AG09319 (cell line): ENCODE data around the gene PDE4DIP.
"Not testable (repeated sequence)": the region's sequence is repeated elsewhere in the genome, so short reads cannot be mapped to it uniquely, and the experiment has no call there.

Source experiments
- DNase-seq: peaks from one replicate; pipeline ENCODE4 v3.0.0-alpha.2; 2010; ENCODE audit warnings: low read depth; ENCODE audit errors: extremely low read depth

PDE4DIP gene

DNA sequence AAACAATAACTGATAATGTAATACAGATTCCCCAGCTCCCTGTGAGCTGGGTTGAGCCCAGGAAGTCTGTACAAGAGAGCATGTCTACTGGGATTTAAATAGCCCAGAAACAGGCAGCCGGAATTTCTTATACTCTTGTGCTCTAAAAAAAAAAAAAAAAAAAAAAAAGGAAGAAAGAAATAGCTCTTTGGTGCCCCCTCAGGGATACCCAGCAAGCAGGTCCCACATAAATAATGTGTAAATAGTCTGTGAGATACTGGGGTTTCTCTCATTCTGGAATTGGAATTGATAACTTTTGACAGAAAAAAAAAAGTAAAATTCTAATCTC, 25.4 kb downstream of the PDE4DIP start:
- not testable (repeated sequence) for DNase-seq

DNA sequence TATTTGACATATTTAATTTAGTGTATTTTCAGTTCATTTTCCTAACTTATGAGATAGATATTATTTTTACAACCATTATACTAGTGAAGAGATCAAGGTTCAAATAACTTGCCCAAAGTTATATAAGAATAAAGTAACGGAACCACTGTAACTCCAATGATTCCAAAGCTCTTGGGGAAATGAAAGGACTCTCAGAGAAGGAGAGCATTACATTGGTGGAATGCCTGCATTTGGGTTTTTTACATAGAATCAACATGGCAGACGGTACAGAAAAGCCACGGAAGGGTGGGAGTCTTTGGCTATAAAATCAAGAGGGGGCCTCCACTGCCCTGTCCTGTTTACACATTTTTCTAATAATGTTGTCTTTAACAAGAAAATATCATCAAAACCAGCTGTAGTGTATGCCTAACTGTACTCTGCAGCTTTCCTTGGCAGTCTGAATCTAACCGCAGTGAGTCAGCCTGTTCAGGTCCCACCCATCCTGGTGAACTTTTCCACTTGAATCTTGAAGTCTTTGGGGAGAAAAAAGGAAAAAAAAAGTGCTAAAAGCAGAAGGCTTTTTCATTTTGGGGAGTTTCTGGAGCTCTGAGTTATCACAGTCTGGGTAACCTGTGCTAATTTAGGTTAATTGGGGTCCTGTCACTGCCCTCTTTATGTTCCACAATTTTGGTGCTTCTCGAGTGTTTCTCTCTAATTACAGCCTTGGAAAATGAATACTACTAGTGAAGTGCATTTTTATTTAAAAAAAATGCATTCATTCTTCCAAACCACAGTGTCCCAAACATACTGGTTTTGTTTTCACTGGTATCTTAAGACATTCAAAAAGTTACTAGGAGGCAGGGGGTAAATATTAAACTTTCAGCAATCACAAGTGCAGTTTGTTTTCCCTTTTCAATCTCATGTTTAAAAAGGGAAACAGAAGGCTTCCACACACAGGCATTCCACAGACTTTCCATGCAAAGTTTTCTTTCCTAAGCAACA, 30.5 kb downstream of the PDE4DIP start:
- DNase-seq, result not testable (repeated sequence)

DNA sequence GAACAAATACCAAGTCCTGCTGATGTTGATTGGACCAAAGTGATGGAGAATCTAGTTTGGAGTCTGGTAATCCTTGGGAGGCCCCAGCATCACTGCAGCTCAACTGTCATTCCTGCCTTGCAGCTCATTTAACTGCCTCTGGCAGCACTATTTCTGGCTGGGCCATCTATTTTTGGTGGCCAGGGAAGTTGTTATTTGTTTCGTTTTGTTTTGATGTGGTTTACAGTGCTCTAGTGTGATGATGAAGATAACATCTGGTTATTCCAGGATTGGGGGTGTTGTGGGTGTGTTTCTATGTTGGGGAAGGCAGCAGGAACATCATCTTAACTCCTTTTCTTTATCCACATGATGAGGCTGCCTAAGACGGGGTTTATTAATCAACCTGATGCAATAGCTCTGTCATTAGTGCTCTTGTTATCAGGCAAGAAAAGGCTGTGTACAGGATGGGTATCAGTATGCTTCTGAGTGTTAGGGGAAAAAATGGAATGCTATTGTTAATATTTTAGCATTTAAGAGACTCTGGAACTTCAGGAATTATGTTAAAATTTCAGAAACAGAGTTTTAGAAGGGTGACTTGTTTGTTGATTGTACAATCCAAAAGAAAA, 35.7 kb downstream of the PDE4DIP start:
- not testable (repeated sequence) for DNase-seq

- DNase-seq, result not testable (repeated sequence)
Observed at GRCh38 chr1:148881261-148881660, 37.0 kb downstream of the PDE4DIP start.

DNA sequence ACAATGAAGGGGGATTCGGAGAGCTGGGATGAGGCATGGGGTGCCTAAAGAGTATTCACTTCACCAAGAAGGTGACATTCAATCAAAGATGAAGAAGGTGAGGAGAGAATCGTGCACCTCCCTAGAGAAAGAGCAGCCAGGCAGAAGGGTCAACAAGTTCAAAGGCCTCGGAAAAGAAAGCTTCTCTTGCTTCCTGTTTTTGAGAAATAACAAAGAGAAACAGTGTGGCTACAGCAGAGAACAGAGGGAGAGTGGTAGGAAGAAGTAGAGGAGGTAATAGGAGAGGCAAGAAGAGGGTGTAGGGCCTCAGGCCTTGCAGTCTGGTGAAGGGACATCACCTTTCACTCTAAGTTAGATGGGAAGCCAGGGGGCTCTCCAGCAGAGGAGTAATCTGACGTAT, 41.0 kb downstream of the PDE4DIP start:
- DNase-seq, result not testable (repeated sequence)

- DNase-seq, result not testable (repeated sequence)
Observed at GRCh38 chr1:148886293-148886692, 42.1 kb downstream of the PDE4DIP start.

- DNase-seq, result not testable (repeated sequence)
Observed at GRCh38 chr1:148888597-148888996, 44.4 kb downstream of the PDE4DIP start.

GRCh38 chr1:148889267-148890074, 45.2 kb downstream of the PDE4DIP start:
- DNase-seq, result not testable (repeated sequence)

- DNase-seq, result not testable (repeated sequence)
Observed at GRCh38 chr1:148890075-148890568, 45.9 kb downstream of the PDE4DIP start.

DNA sequence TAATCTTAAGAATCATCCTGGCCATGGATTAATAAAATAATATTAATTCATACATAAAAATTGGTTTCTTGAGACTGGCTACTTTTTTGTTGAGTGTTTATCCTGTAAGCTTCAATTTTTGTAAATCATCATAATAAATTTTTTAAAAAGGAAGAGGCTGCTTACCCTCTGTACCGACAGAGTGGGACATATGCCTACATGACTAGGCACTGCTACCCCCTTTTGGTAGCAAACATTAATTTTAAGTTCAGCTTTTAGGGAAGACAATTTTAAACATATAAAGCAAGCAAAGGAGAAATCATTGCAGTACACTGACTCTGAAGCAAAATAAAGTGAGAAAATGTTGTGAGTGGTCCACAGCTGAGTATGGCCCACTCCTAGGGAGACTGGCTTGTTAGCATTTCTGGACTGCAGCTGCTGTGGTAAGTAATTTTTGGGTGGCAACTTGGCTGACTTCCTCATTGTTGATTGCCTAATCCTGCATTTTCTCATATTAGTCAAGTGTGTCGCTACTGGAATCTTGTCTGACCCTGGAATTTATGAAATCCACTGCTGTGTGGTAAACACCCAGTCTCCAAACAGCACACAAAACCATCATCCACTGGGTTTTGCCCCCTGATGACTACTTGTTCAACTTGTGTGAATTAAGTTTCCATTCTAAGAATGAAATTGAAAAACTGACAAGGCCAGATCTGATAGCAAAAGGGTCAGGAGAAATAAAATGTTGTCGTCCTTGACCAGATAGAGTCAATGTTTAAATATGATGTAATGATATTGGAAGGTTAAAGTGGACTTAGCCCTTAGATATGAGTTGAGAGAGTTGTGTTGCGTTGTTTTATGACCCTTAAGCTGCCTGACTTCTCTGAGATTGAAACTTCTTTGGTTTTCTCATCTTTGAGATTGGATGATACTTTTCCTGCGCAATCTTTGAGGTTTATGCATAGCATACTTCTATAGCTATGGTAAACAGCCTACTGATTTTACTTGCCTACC, 50.4 kb downstream of the PDE4DIP start:
- DNase-seq, result not testable (repeated sequence)

- not testable (repeated sequence) for DNase-seq
Observed at GRCh38 chr1:148900026-148900425, 55.8 kb downstream of the PDE4DIP start.

- not testable (repeated sequence) for DNase-seq
Observed at GRCh38 chr1:148900691-148901090, 56.5 kb downstream of the PDE4DIP start.

DNA sequence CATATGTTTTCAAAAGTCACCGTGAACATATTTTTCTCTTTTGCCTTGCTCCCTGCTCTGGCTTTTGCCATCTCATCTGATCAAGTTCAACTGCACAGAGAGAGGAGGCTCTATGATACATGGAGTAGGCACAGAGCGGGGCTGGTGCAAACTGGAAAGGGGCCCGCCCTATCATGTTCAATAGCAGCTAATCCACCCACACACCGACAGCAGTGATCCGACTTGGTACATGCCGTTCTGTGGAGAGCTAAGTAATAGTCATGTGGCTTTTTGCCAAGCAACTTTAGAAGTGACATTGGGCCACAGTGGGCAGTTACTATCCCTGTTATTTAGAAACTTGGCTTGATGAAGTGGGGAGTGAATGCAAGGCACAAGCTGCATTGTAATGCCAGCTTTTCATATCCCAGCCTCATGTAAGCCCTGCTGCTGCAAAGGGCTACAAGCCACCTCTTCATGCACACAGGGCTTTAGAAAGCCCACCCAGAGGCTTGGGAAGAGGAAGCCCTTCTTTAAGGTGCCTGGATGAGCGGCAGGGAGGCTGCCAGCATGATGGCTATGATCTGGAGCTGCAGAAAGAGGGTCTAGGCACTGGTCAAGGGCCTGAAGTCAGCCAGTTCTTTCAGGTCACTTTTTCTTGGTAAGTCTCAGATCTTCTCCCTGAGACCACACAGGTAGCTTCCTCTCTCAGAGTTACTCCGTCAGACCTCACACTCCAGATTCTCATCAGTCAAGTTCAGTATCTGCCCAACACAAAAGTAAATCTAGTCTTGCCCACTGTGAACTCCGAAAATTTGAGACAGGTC, 57.1 kb downstream of the PDE4DIP start:
- not testable (repeated sequence) for DNase-seq

GRCh38 chr1:148901953-148902341, 57.7 kb downstream of the PDE4DIP start:
- DNase-seq, result not testable (repeated sequence)

DNA sequence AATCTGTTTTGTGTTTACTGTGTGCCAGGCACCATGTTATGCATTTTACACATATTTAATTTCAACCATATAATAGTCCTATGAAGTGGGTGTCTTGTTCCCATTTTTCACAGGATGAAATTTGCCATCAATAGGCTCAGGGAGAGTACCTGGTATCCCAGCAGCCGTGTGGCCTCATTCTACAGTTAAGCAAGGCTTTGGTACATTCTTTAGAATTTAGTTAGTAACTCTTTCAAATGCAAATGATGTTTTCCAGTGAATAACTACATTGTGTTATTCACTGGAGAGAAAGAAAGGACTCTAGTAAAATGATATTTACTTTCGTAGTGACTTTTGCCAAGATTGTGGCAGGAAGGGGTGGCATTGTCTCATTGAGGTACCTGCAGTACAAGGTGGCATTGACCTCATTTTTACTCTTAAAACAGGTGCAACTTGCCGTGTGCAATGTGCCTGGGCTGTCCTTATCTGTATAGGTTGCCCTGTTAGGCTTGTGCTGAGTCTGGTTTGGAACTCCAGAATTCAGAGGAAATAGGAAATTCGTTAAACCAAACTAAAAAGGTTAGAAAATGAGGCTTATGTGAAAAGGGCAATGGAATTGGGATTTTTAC, 65.1 kb downstream of the PDE4DIP start:
- DNase-seq, result not testable (repeated sequence)

DNA sequence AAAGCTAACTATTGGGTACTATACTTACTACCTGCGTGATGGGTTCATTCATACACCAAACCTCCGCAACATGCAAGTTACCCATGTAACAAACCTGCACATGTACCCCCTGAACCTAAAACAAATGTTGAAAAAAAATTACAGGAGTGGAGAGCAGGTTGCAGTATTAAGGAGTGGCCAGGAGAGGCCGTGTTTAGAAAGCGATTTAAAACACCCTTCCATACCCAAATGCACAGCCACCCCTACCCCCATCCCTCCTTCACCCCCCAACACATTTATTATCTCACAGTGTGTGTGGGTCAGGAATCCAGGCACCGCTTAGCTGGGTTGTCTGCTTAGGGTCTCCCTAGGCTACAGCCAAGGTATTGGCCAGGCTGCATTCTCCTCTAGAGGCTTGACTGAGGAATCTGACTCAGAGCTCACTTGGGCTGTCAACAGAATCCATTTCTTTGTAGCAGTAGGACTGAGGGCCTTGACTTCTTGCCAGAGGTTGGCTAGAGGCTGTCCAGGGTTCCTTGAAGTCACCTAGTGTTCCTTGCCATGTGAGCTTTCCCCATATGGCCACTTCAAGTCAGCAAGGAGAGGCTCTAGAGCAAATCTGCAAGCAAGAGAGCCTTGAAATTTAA, 67.2 kb downstream of the PDE4DIP start:
- DNase-seq, result not testable (repeated sequence)

GRCh38 chr1:148916222-148916621, 72.0 kb downstream of the PDE4DIP start:
- not testable (repeated sequence) for DNase-seq

DNA sequence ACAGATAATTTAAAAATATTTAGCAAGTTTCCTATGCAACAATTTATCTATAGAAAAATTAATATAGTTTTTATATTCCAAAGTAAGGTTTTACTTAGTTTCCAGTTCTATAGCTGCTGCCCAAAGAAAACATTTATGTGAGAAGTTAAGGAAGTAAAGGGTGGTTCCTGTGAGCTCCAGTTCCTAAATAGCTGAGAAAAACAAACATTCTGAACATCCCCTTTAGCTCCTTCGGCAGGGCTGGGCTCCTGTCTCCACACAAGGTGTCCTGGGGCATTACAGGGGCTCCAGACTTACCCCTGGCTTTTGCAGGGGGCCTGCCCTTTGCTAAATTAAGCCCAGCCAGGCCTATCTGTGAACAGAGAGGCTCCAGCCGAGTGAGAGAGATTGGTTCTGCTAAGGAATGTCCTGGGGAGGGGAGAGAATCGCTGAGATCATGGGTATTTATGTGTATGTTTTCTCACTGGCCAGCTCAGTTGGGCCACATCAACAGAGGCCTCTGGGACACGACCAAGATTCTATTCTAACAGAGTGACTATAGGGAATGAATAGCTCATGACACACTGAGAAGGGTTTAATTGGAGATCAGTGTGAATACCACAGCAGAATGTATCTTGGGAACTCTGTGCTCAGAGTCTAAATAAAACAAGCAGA, 72.6 kb downstream of the PDE4DIP start:
- DNase-seq, result not testable (repeated sequence)
